Common myeloid progenitor, CD34-positive (primary cell): Measurements from ENCODE around the gene CDKL5.
A peak's percentile ranks its signal among the peaks of the same experiment; 100 is the strongest.

ENCODE experiments used
- CTCF ChIA-PET: fragments of 350-600 bp; sonication (Branson Sonifier 250); formaldehyde crosslinking; loops from one replicate; lab custom pipeline; 2021; ENCODE audit warnings: antibody characterized with exemption; lab: Charles Lee
- POLR2A ChIA-PET: fragments of 350-600 bp; sonication (Branson Sonifier 250); formaldehyde crosslinking; loops from one replicate; lab custom pipeline; 2021; ENCODE audit warnings: antibody characterized with exemption; lab: Charles Lee
- DNase-seq, 3 donors: peaks; one replicate each; pipeline versions ENCODE4 v3.0.0 to v3.0.0-alpha.2; 2013
- H3K27ac ChIP-seq, 2 experiments: 1 replicate in 1 of 2; 2 replicates in 1 of 2; pipeline ENCODE4 v1.7.0; 2013; ENCODE audit warnings: inconsistent platforms in 2 of 2, low read length in 2 of 2, mild to moderate bottlenecking in 2 of 2, low read depth in 1 of 2, moderate library complexity in 1 of 2; ENCODE audit not compliant: severe bottlenecking in 2 of 2, insufficient read depth in 1 of 2, poor library complexity in 1 of 2
- H3K27me3 ChIP-seq, 5 experiments: replicated peaks in 2 of 5; 1 replicate in 3 of 5; 2 replicates in 2 of 5; pipeline versions ENCODE4 v1.6.1 to v1.7.0; 2013; ENCODE audit warnings: low read length in 4 of 5, mild to moderate bottlenecking in 2 of 5, moderate library complexity in 2 of 5, inconsistent platforms in 1 of 5; ENCODE audit not compliant: insufficient read depth in 5 of 5, control insufficient read depth in 4 of 5
- H3K36me3 ChIP-seq, 4 experiments: 1 replicate in 2 of 4; 2 replicates in 2 of 4; pipeline versions ENCODE4 v1.6.1 to v1.7.0; 2013; ENCODE audit warnings: low read length in 3 of 4, control low read depth in 1 of 4, mild to moderate bottlenecking in 1 of 4; ENCODE audit not compliant: control insufficient read depth in 4 of 4, insufficient read depth in 4 of 4
- H3K4me1 ChIP-seq, 4 experiments: 1 replicate in 3 of 4; 2 replicates in 1 of 4; pipeline versions ENCODE4 v1.6.1 to v1.7.1; 2013; ENCODE audit warnings: low read length in 3 of 4, mild to moderate bottlenecking in 3 of 4, control low read depth in 1 of 4, inconsistent platforms in 1 of 4, moderate library complexity in 1 of 4; ENCODE audit not compliant: control insufficient read depth in 4 of 4, insufficient read depth in 4 of 4; ENCODE audit errors: control extremely low read depth in 1 of 4
- H3K4me3 ChIP-seq, 7 experiments: 1 replicate in 4 of 7; 2 replicates in 3 of 7; pipeline versions ENCODE4 v1.5.1 to v1.7.0; 2013; ENCODE audit warnings: mild to moderate bottlenecking in 7 of 7, low read length in 6 of 7, moderate library complexity in 6 of 7, inconsistent platforms in 2 of 7, low read depth in 2 of 7, control low read depth in 1 of 7; ENCODE audit not compliant: insufficient read depth in 4 of 7, control insufficient read depth in 1 of 7; ENCODE audit errors: extremely low read depth in 1 of 7
- H3K9me3 ChIP-seq, 5 experiments: 1 replicate in 4 of 5; 2 replicates in 1 of 5; pipeline versions ENCODE4 v1.6.1 to v1.7.1; 2013; ENCODE audit warnings: low read length in 4 of 5, mild to moderate bottlenecking in 2 of 5, inconsistent platforms in 1 of 5, low read depth in 1 of 5, moderate library complexity in 1 of 5; ENCODE audit not compliant: control insufficient read depth in 4 of 5, insufficient read depth in 2 of 5; ENCODE audit errors: control extremely low read depth in 1 of 5
- WGBS: methylation state at CpG from one replicate; pipeline ENCODE4 v1.1.5; 2013; ENCODE audit not compliant: insufficient coverage; 5-methylcytosine and 5-hydroxymethylcytosine counted together

The CDKL5 gene

DNA sequence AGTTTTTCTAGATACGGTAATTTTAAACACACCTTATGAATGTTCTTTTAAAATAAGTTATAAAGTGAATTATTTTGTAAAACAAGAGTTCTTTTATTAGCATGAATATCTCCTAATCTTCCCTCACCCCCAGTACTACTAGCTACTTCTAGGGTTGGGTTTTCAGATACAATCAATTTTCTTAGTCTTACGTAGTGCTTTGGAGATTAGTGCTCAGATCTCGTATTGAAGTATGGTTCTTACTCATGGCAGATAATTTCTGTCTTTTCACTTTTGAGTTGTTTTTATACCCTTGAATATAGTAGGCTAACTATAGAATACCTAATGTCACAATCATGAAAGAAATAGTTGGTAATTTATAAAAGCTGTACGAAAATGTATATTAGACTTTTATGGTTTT is 43.2 kb downstream of the CDKL5 start:
- Histone ChIP-seq H3K9me3 (no peaks in the 10 kb centered on the region), H3K27ac (no peak overlapping the region), H3K4me1 (no peaks in the 10 kb centered on the region), H3K36me3 (no peaks in the 10 kb centered on the region), H3K27me3 (no peaks in the 10 kb centered on the region), H3K4me3 (no peak overlapping the region)
- DNase-seq: no peak
- 100% methylated on average over 1 of the region's 4 CpGs for WGBS
- ChIA-PET CTCF (no interaction called here), POLR2A (no interaction called here)

DNA sequence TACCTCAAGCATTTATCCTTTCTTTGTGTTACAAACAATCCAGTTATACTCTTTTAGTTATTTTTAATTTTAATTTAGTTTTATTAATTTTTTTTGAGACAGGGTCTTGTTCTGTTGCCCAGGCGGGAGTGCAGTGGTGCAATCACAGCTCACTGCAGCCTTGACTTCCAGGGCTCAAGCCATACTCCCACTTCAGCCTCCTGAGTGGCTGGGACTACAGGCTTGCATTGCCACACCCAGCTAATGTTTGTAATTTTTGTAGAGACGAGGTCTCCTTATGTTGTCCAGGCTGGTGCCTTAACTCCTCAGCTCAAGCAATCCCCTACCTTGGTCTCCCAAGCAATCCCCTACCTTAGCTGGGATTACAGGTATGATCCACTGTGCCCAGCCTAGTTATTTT is 45.9 kb downstream of the CDKL5 start:
- Histone ChIP-seq H3K27me3 (no peaks in the 10 kb centered on the region), H3K36me3 (no peaks in the 10 kb centered on the region), H3K27ac (no peak overlapping the region), H3K4me1 (no peaks in the 10 kb centered on the region), H3K9me3 (no peaks in the 10 kb centered on the region), H3K4me3 (no peak overlapping the region)
- WGBS: 100% methylated on average over 2 of the region's 2 CpGs
- DNase-seq: no peak
- CTCF ChIA-PET: no interaction called here
- POLR2A ChIA-PET: no interaction called here

DNA sequence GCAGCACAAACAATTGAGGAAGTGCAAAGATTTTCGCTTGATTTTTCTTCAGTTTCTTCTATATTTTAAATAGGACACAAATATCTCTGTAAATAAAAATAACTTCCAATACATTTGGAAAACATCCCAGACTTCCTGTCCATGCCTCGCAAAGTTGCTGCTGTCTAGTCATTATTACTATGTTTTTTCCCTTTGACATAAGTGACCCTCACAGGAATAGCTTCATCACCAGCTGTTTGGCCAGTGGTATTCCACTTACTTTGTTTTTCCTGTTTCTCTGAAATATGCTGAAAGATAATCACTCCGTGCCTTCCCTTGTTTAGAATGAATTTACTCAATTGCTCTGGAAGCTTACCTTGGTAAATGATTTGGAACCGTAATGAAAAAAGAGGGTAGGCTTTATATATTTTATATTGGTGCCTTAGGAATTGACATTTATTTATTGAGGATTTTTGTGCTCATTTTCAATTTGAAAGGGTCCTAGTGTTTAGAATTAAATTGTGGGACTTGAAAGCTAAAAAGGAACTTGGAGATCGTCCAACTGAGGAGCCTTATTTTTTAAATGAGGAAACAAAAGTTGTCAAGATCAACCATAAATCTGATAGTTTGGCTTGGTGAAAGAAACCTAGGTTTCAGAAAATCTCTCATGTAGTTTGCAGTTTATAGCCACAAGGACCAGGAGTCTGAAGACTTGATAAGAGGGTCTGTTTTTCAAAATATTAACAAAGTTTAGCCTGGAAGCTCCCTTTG is 65.6 kb downstream of the CDKL5 start:
- no peak overlapping the region for H3K4me3 ChIP-seq
- no peaks in the 10 kb centered on the region for H3K9me3 ChIP-seq
- ChIA-PET POLR2A (no interaction called here), CTCF (no interaction called here)
- no peaks in the 10 kb centered on the region for H3K36me3 ChIP-seq
- 61% methylated on average over 2 of the region's 5 CpGs for WGBS
- peak; percentile 2 to 60 (median 59) for DNase-seq
- no peak overlapping the region for H3K27ac ChIP-seq
- no peaks in the 10 kb centered on the region for H3K27me3 ChIP-seq
- H3K4me1 ChIP-seq: peaks cover 0 to 8% (median 3%) of the 10 kb centered on the region in 4 experiments

DNA sequence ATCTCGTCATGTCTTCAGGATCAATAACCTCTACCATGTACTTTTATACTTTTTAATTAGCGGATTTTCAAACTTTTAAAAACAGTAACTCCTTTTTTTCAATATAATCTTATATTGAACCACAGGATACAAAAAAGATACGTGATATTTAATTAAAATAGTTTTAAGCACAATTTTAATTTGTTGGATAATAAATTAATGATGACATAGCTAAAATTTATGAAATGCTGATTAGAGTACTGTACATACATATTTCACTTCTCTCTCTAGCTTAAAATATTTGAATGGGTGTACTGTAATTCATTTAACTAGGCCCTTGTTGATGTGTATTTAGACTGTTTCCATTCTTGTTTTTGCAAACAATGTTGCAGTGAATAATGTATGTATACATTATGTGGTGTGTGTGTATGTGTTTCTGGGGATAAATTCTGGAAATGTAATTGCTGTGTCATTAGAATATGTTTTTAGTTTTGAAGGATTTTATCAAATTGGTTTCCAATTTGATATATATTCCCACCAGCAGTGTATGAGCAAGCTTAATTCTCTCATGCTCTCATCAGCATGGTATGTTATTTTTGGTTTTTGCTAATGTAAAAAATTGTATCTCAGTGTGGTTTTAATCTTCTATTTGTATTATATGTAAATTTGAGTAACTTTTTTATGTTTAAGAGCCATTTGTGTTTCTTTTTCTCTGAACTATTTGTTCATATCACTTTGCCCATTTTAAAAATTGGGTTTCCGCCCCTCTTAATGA is 66.4 kb downstream of the CDKL5 start:
- H3K36me3 ChIP-seq: no peaks in the 10 kb centered on the region
- DNase-seq: no peak
- H3K4me1 ChIP-seq: peaks cover 0 to 8% (median 3%) of the 10 kb centered on the region in 4 experiments
- POLR2A ChIA-PET: no interaction called here
- WGBS: 100% methylated on average over 1 of the region's 4 CpGs
- H3K27me3 ChIP-seq: no peaks in the 10 kb centered on the region
- H3K27ac ChIP-seq: no peak overlapping the region
- H3K9me3 ChIP-seq: no peaks in the 10 kb centered on the region
- H3K4me3 ChIP-seq: no peak overlapping the region
- CTCF ChIA-PET: no interaction called here

DNA sequence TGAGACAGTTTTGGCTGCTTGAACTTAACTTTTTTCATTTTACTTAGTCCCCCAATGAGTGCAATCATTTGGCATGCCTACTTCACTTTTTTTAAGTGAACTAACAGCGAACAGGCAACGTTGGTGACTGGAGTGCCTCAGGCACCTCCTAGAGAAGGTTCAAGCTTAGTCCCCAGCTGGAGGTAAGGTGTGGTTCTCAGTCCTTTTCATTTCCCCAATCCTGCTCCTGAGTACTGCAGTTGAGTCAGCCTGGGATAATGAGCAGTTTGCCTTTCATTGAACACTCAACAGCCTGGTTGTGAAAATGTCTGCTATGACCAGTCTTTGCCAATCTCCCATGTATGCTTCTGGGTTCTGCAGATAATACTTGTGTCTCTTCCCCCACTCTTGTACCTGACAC is 109.5 kb downstream of the CDKL5 start:
- DNase-seq: no peak
- Histone ChIP-seq H3K9me3 (no peaks in the 10 kb centered on the region), H3K27me3 (no peaks in the 10 kb centered on the region), H3K27ac (no peak overlapping the region), H3K4me3 (no peak overlapping the region), H3K36me3 (no peaks in the 10 kb centered on the region), H3K4me1 (no peaks in the 10 kb centered on the region)
- 92% methylated on average over 2 of the region's 2 CpGs for WGBS
- POLR2A ChIA-PET: no interaction called here
- CTCF ChIA-PET: no interaction called here

DNA sequence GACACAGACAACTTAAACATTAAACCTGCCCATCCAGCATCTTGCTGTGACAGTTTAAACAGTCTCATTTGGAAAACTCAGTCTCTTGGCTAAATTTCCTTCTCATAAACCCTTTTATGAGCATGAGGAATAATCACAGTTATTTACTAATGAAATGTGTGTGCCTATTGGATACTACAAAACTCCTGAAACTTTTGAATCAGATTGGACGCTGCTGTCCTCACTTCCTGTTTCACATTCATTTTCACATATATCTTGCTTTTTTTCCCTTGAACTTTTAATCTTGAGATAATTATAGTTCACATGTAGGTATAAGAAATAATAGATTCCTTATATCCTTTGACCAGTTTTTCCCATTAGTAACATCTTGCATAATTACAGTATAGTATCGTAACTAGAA is 111.7 kb downstream of the CDKL5 start:
- Histone ChIP-seq H3K27ac (no peak overlapping the region), H3K36me3 (no peaks in the 10 kb centered on the region), H3K27me3 (no peaks in the 10 kb centered on the region), H3K4me3 (no peak overlapping the region), H3K4me1 (no peaks in the 10 kb centered on the region), H3K9me3 (no peaks in the 10 kb centered on the region)
- DNase-seq: no peak
- ChIA-PET CTCF (no interaction called here), POLR2A (no interaction called here)
- no CpG with 5 or more reads among the region's 2 CpGs for WGBS

DNA sequence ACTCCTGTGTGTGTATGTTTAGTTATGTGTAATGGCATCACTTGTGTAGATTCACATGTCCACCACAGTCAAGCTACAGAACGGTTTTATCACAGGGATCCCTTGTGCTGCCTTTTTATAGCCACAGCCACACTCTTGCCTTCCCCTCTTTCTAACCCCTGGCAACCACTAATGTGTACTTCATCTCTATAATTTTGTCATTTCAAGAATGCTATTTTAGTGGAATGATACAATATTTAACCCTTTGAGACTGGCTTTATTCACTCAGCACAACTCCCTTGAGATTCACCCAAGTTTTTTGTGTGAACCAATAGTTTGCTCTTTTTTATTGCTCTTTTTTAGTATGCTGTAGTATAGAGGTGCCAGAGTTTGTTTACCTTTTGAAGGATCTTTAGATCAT is 112.1 kb downstream of the CDKL5 start:
- Histone ChIP-seq H3K4me3 (no peak overlapping the region), H3K4me1 (no peaks in the 10 kb centered on the region), H3K9me3 (no peaks in the 10 kb centered on the region), H3K36me3 (no peaks in the 10 kb centered on the region), H3K27ac (no peak overlapping the region), H3K27me3 (no peaks in the 10 kb centered on the region)
- ChIA-PET POLR2A (no interaction called here), CTCF (no interaction called here)
- WGBS: no CpG with 5 or more reads among the region's 1 CpG
- no peak for DNase-seq
